Caco-2 (cell line): ENCODE data around the gene KRAS. TPM values are rescaled to one million over a fixed set of nuclear protein-coding genes. Genes with fewer than 3 reads are reported as not detected.
"Not testable (repeated sequence)": the region's sequence is repeated elsewhere in the genome, so short reads cannot be mapped to it uniquely, and the experiment has no call there.

ENCODE experiments used
- BruUV-seq: library from RNA; stranded (reverse); fragments of 400-500 nt; replicated peaks from 2 replicates; lab custom pipeline; 2021; lab: Mats Ljungman, UMichigan
- CTCF ChIA-PET: fragments of 300-600 bp; sonication (Branson Sonifier 250); formaldehyde crosslinking; loops from one replicate; lab custom pipeline; 2022; ENCODE audit warnings: antibody characterized with exemption; lab: Charles Lee
- POLR2A ChIA-PET: fragments of 300-600 bp; sonication (Branson Sonifier 250); formaldehyde crosslinking; loops from one replicate; lab custom pipeline; 2022; ENCODE audit warnings: antibody characterized with exemption; lab: Charles Lee
- DNase-seq, 2 experiments: peaks; one replicate each; pipeline versions ENCODE4 v3.0.0 to v3.0.0-alpha.2; 2020 to 2022
- H3K27me3 ChIP-seq: replicated peaks from 2 replicates; pipeline ENCODE4 v1.6.0; 2011; ENCODE audit warnings: low read length; ENCODE audit not compliant: control insufficient read depth, insufficient read depth
- H3K36me3 ChIP-seq: 2 replicates; pipeline ENCODE4 v1.5.1; 2011; ENCODE audit warnings: low read length; ENCODE audit not compliant: control insufficient read depth, insufficient read depth
- H3K4me1 ChIP-seq: fragments of 250-450 bp; sonication (Bioruptor Pico); 2 replicates; pipeline ENCODE4 v1.5.1; 2020; ENCODE audit warnings: mild to moderate bottlenecking
- H3K4me3 ChIP-seq: 2 replicates; pipeline ENCODE4 v1.5.1; 2011; ENCODE audit warnings: low read depth, mild to moderate bottlenecking, control low read depth, low read length
- H3K9me3 ChIP-seq: fragments of 250-450 bp; sonication (Bioruptor Pico); 2 replicates; pipeline ENCODE4 v1.5.1; 2020; ENCODE audit warnings: mild to moderate bottlenecking, moderate library complexity
- H3K27ac Mint-ChIP-seq: one replicate; pipeline ENCODE4 v1.8.0; 2022; ENCODE audit warnings: mixed read lengths; ENCODE audit not compliant: unreplicated experiment
- H3K27me3 Mint-ChIP-seq: one replicate; pipeline ENCODE4 v1.8.0; 2022; ENCODE audit warnings: mixed read lengths; ENCODE audit not compliant: insufficient read depth, unreplicated experiment
- H3K36me3 Mint-ChIP-seq: one replicate; pipeline ENCODE4 v1.8.0; 2022; ENCODE audit warnings: mild to moderate bottlenecking, mixed read lengths; ENCODE audit not compliant: insufficient read depth, unreplicated experiment
- H3K4me1 Mint-ChIP-seq: one replicate; pipeline ENCODE4 v1.8.0; 2022; ENCODE audit warnings: low read depth, mixed read lengths; ENCODE audit not compliant: unreplicated experiment
- H3K4me3 Mint-ChIP-seq: one replicate; pipeline ENCODE4 v1.8.0; 2022; ENCODE audit warnings: mild to moderate bottlenecking, moderate library complexity, mixed read lengths; ENCODE audit not compliant: unreplicated experiment
- H3K9me3 Mint-ChIP-seq: one replicate; pipeline ENCODE4 v1.8.0; 2022; ENCODE audit warnings: mixed read lengths; ENCODE audit not compliant: unreplicated experiment
- CTCF ChIP-seq, 2 experiments: fragments of 200-600 bp in 1 of 2; IDR thresholded peaks; 1 replicate in 1 of 2; 2 replicates in 1 of 2; pipeline versions ENCODE4 v1.5.1 to v1.8.0; 2011 to 2022; ENCODE audit warnings: antibody characterized with exemption in 1 of 2, control low read depth in 1 of 2, inconsistent platforms in 1 of 2, low read depth in 1 of 2, low read length in 1 of 2, mild to moderate bottlenecking in 1 of 2, moderate library complexity in 1 of 2; ENCODE audit not compliant: insufficient read depth in 1 of 2, severe bottlenecking in 1 of 2, unreplicated experiment in 1 of 2
- intact Hi-C: fragments of 100-400 bp; cut with micrococcal nuclease; formaldehyde crosslinking; loops from one replicate; pipeline ENCODE4 v1.10.0; 2022; ENCODE audit not compliant: unreplicated experiment
- total RNA-seq: library from RNA; stranded (reverse); gene quantifications from 2 replicates; pipeline ENCODE4 v1.2.3, GENCODE V29; 2022

KRAS gene
- total RNA-seq, 1 experiment from 2014 or later, result 179 TPM

- intact Hi-C loops, result no loop called here
- H3K9me3 Mint-ChIP-seq, result peaks cover 11% of the 10 kb centered on the region
- no TSS peak for BruUV-seq
Measured at GRCh38 chr12:25293653-25294052, 42.9 kb upstream of the KRAS start.

GRCh38 chr12:25292810-25293221 is 42.1 kb upstream of the KRAS start:
- CTCF ChIA-PET, H3K4me1 Mint-ChIP-seq, BruUV-seq, H3K27me3 Mint-ChIP-seq, H3K4me3 Mint-ChIP-seq, DNase-seq, intact Hi-C loops, H3K27me3 ChIP-seq, H3K4me1 ChIP-seq, H3K9me3 ChIP-seq, H3K36me3 Mint-ChIP-seq, H3K27ac Mint-ChIP-seq, H3K36me3 ChIP-seq, H3K4me3 ChIP-seq, POLR2A ChIA-PET: not testable (repeated sequence)
- peaks cover 14% of the 10 kb centered on the region for H3K9me3 Mint-ChIP-seq

More at GRCh38 chr12:25293653-25294052, 42.9 kb upstream of the KRAS start:
- Mint-ChIP-seq H3K27me3 (no peaks in the 10 kb centered on the region), H3K4me1 (no peaks in the 10 kb centered on the region), H3K27ac (no peak overlapping the region), H3K4me3 (no peak overlapping the region), H3K36me3 (no peaks in the 10 kb centered on the region)
- H3K27me3 ChIP-seq, result no peaks in the 10 kb centered on the region
- no peaks in the 10 kb centered on the region for H3K36me3 ChIP-seq
- DNase-seq, result no peak
- peaks cover 2% of the 10 kb centered on the region; the same call in 1 of the 2 replicates for H3K9me3 ChIP-seq
- ChIA-PET POLR2A (no interaction called here), CTCF (no interaction called here)
- H3K4me1 ChIP-seq, result no peaks in the 10 kb centered on the region
- no peak overlapping the region for H3K4me3 ChIP-seq
- TF ChIP-seq CTCF (IDR thresholded peaks at IDR 0.05; ENCODE audit: insufficient read depth in 1 of 2, low read depth in 1 of 2, low read length in 1 of 2, severe bottlenecking in 1 of 2, unreplicated experiment in 1 of 2), result no peak

GRCh38 chr12:25287610-25288009 is 36.9 kb upstream of the KRAS start:
- ChIA-PET CTCF (no interaction called here), POLR2A (no interaction called here)
- no peak overlapping the region for H3K4me3 Mint-ChIP-seq
- peaks cover 15% of the 10 kb centered on the region for H3K4me1 Mint-ChIP-seq
- H3K4me1 ChIP-seq, result 0 out of 2 replicates have a peak, but pooled peaks cover 6% of the 10 kb centered on the region
- H3K36me3 Mint-ChIP-seq, result no peaks in the 10 kb centered on the region
- no peaks in the 10 kb centered on the region for H3K27me3 ChIP-seq
- BruUV-seq, result no TSS peak
- peaks cover 6% of the 10 kb centered on the region; the same call in 1 of the 2 replicates for H3K9me3 ChIP-seq
- no peaks in the 10 kb centered on the region for H3K27me3 Mint-ChIP-seq
- DNase-seq, result no peak
- H3K9me3 Mint-ChIP-seq, result peaks cover 38% of the 10 kb centered on the region
- H3K4me3 ChIP-seq, result no peak overlapping the region
- no peak for TF ChIP-seq CTCF (IDR thresholded peaks at IDR 0.05; ENCODE audit: insufficient read depth in 1 of 2, low read depth in 1 of 2, low read length in 1 of 2, severe bottlenecking in 1 of 2, unreplicated experiment in 1 of 2)
- H3K36me3 ChIP-seq, result no peaks in the 10 kb centered on the region
- intact Hi-C loops, result no loop called here
- H3K27ac Mint-ChIP-seq, result no peak overlapping the region
